ENCODE data around the gene NPY. TPM values are rescaled to one million over a fixed set of nuclear protein-coding genes. Genes with fewer than 3 reads are reported as not detected.

Gene NPY
- total and polyA plus RNA-seq, 11 donors: 0.24 TPM; not detected in 10

- no peaks in the 10 kb centered on the region for H3K9me3 ChIP-seq
- no peaks in the 10 kb centered on the region for H3K4me1 ChIP-seq
- TF ChIP-seq CTCF (IDR thresholded peaks at IDR 0.05) (no peak), POLR2A (IDR thresholded peaks at IDR 0.05) (no peak)
- H3K27me3 ChIP-seq: peaks cover 0 to 16% (median 0%) of the 10 kb centered on the region in 9 donors
- no peak for ATAC-seq
- no peaks in the 10 kb centered on the region for H3K36me3 ChIP-seq
- DNase-seq: no peak
- intact Hi-C loops (cut with DNase I): no loop called here
- H3K4me3 ChIP-seq: no peak overlapping the region
- H3K27ac ChIP-seq: no peak overlapping the region
Measured at GRCh38 chr7:24319209-24319608, 35.2 kb downstream of the NPY start.

DNA sequence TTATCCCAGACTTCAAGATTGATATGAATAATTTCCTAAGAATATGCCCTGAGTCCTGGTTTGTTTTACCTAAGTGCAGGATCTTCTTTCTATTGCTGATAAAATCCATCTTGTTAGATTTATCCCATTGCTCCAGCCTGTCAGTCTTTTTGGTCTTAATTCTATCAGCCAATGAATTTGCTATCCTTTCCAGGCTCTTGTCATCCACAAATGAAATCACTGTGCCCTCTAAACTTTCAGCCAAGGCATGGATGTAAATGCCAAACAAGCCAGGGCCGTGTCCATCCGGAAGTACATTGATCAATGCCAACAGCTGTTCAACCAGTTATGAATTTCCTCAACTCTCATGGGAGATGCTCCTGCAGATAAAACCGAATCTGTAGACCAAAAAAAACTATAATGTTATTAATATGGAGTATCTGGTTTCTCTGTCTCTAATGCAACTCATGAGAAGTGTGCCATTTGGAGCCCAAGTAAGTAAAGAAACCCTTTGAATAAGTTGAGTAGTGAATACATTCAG is 40.0 kb downstream of the NPY start:
- H3K27ac ChIP-seq: no peak overlapping the region
- ATAC-seq (no peak), DNase-seq (no peak)
- H3K27me3 ChIP-seq: peaks cover 0 to 8% (median 0%) of the 10 kb centered on the region in 9 donors
- 50 to 65% (median 54%) methylated on average over 3 of the region's 3 CpGs for WGBS, 4 donors
- intact Hi-C loops (cut with DNase I): no loop called here
- H3K4me3 ChIP-seq: no peak overlapping the region
- H3K4me1 ChIP-seq: no peaks in the 10 kb centered on the region
- TF ChIP-seq POLR2A (IDR thresholded peaks at IDR 0.05) (no peak), CTCF (IDR thresholded peaks at IDR 0.05) (no peak)
- no peaks in the 10 kb centered on the region for H3K9me3 ChIP-seq
- H3K36me3 ChIP-seq: no peaks in the 10 kb centered on the region

DNA sequence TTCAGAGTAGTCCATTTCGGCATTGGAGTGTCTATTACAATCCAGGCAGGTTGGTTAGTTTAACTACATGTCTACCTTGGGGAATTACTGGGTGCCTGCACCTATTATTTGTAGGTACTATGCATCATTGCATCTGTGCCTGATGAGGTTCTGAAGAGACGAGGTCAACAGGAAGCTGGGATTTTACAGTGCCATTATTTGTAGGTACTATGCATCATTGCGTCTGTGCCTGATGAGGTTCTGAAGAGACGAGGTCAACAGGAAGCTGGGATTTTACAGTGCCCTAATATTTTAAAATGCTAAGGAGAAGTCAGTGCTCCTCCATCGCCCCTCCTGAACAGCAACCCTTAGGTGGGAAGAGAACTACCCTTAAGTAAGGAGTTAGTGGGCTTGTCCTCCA is 41.7 kb downstream of the NPY start:
- no peaks in the 10 kb centered on the region for H3K9me3 ChIP-seq
- no peaks in the 10 kb centered on the region for H3K4me1 ChIP-seq
- intact Hi-C loops (cut with DNase I): no loop called here
- no peak overlapping the region for H3K4me3 ChIP-seq
- H3K36me3 ChIP-seq: no peaks in the 10 kb centered on the region
- peaks cover 0 to under 1% (median 0%) of the 10 kb centered on the region in 9 donors for H3K27me3 ChIP-seq
- H3K27ac ChIP-seq: no peak overlapping the region
- 78 to 85% (median 84%) methylated on average over 5 of the region's 5 CpGs for WGBS, 4 donors
- no peak for ATAC-seq
- no peak for DNase-seq
- no peak for TF ChIP-seq CTCF (IDR thresholded peaks at IDR 0.05)
- TF ChIP-seq POLR2A (IDR thresholded peaks at IDR 0.05): no peak

DNA sequence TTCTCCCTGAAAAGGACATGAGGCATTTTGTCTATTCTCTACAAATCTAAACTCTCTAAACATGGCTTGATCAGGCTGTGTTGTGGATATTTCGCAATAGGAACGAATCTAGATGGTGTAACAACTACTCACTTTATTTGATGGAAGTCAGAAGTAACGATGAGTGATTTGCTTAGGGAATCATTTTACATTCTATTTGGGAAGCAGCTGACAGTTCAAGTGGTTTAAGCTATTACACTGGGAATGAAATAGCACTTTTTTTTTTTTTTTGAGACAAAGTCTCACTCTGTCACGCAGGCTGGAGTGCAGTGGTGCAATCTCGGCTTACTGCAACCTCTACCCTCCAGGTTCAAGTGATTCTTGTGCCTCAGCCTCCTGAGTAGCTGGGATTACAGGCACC is 44.1 kb downstream of the NPY start:
- Histone ChIP-seq H3K36me3 (no peaks in the 10 kb centered on the region), H3K27me3 (no peaks in the 10 kb centered on the region), H3K9me3 (no peaks in the 10 kb centered on the region), H3K4me3 (no peak overlapping the region), H3K27ac (no peak overlapping the region), H3K4me1 (no peaks in the 10 kb centered on the region)
- DNase-seq (no peak), ATAC-seq (no peak)
- TF ChIP-seq POLR2A (IDR thresholded peaks at IDR 0.05) (no peak), CTCF (IDR thresholded peaks at IDR 0.05) (no peak)
- WGBS, 4 donors: 63 to 81% (median 74%) methylated on average over 5 of the region's 5 CpGs
- intact Hi-C loops (cut with DNase I): no loop called here

Data from heart left ventricle (tissue), 16 donors.